Upper lobe of left lung (tissue), 4 donors: ENCODE measurements around the gene OLIG1.

ENCODE experiments used
- CTCF ChIP-seq, 6 experiments: fragments of 450-650 bp in 4 of 6; fragments of 200-600 bp in 2 of 6; sonication (generic) in 2 of 6; IDR thresholded peaks; one replicate each; pipeline ENCODE4 v1.5.1; 2016 to 2019; ENCODE audit warnings: antibody characterized with exemption in 6 of 6
- POLR2A ChIP-seq, 4 donors: fragments of 450-650 bp; IDR thresholded peaks; one replicate each; pipeline ENCODE4 v1.5.1; 2016 to 2017; ENCODE audit warnings: antibody characterized with exemption in 4 of 4, mild to moderate bottlenecking in 2 of 4
- POLR2AphosphoS5 ChIP-seq, 2 donors: sonication (generic); formaldehyde crosslinking; IDR thresholded peaks; one replicate each; pipeline ENCODE4 v1.5.1; 2017; ENCODE audit warnings: antibody characterized with exemption in 2 of 2

- TF ChIP-seq POLR2AphosphoS5 (IDR thresholded peaks at IDR 0.05) (no peak), POLR2A (IDR thresholded peaks at IDR 0.05) (no peak), CTCF (IDR thresholded peaks at IDR 0.05) (no peak)
Observed at GRCh38 chr21:33099131-33099530, 29.2 kb downstream of the OLIG1 start.
